B cell (primary cell): ENCODE measurements around the gene ZFAND4.

Experiments used
- CTCF ChIP-seq: fragments of 200-600 bp; IDR thresholded peaks from one replicate; pipeline ENCODE4 v1.8.0; 2022; ENCODE audit warnings: antibody characterized with exemption, mild to moderate bottlenecking
- EZH2 ChIP-seq: IDR thresholded peaks from 2 replicates; pipeline ENCODE4 v1.6.1; 2012; ENCODE audit warnings: borderline replicate concordance, low read depth, mild to moderate bottlenecking, moderate library complexity, low read length; ENCODE audit not compliant: insufficient read depth, poor library complexity, severe bottlenecking

GRCh38 chr10:45608052-45608451, 64.5 kb downstream of the ZFAND4 start:
- TF ChIP-seq CTCF (no peak), EZH2 (no peak)
